ENCODE measurements around the gene ZNF543. TPM values are rescaled to one million over a fixed set of nuclear protein-coding genes. Genes with fewer than 3 reads are reported as not detected.

Gene ZNF543
- total and polyA plus RNA-seq, 2 of the 8 experiments (the other 6 are each of a cell fraction or from before 2014, with no cell fraction given) = 1.8 to 9.0 TPM

- no peak overlapping the region for H3K4me3 ChIP-seq (ENCODE audit: extremely low read depth in 1 of 4, insufficient read depth in 2 of 4, low read depth in 3 of 4, low read length in 4 of 4)
- no peak overlapping the region for H2BK20ac ChIP-seq (ENCODE audit: low read length)
- H3K27me3 ChIP-seq (replicated peaks in 1 of 4; ENCODE audit: control insufficient read depth in 3 of 4, extremely low read depth in 1 of 4, insufficient read depth in 3 of 4, low read length in 3 of 4) = no peaks in the 10 kb centered on the region
- H3K4me1 ChIP-seq (replicated peaks in 1 of 4; ENCODE audit: control insufficient read depth in 3 of 4, insufficient read depth in 4 of 4, low read length in 3 of 4) = peaks cover 0 to 2% (median 0%) of the 10 kb centered on the region in 4 experiments; a peak in 3 of 7 replicates
- H2AFZ ChIP-seq (ENCODE audit: low read length) = no peak overlapping the region
- no peak overlapping the region for H4K8ac ChIP-seq (ENCODE audit: extremely low read depth, insufficient read depth, low read length)
- no peak overlapping the region for H2BK120ac ChIP-seq (replicated peaks; ENCODE audit: low read depth, low read length)
- H4K5ac ChIP-seq (ENCODE audit: insufficient read length, low read depth, low read length) = no peak overlapping the region
- no peak overlapping the region for H3K18ac ChIP-seq (ENCODE audit: extremely low read depth, low read length)
- no peak overlapping the region for H3K27ac ChIP-seq (ENCODE audit: low read depth, low read length)
- no peak overlapping the region for H3K56ac ChIP-seq (replicated peaks; ENCODE audit: insufficient read length, low read depth, low read length)
- H4K91ac ChIP-seq (replicated peaks; ENCODE audit: insufficient read length, low read length) = no peak overlapping the region
- DNase-seq (ENCODE audit: low read depth in 1 of 2, low spot score in 2 of 2) (no peak), FAIRE-seq (no peak)
- H3K79me1 ChIP-seq (ENCODE audit: low read depth, low read length) = peaks cover 12% of the 10 kb centered on the region
- H3K4ac ChIP-seq (replicated peaks; ENCODE audit: insufficient read length, low read depth, low read length) = no peak overlapping the region
- no peak overlapping the region for H2AK5ac ChIP-seq (ENCODE audit: low read depth, low read length)
- H3K9me3 ChIP-seq (ENCODE audit: insufficient read depth in 2 of 2, low read depth in 1 of 2, low read length in 1 of 2) = no peaks in the 10 kb centered on the region
- no peak overlapping the region for H2BK5ac ChIP-seq (ENCODE audit: low read depth, low read length)
- ChIA-PET POLR2A (ENCODE audit: partially characterized antibody) (interaction anchor here (1.1 kb wide), 1 partner anchor 9 kb away, joined by 4 read pairs; no protein-coding TSS in a partner anchor), CTCF (ENCODE audit: partially characterized antibody) (interaction anchor here (0.7 to 1.5 kb wide), 2 partner anchors 22 to 1268 kb away, joined by 3 to 4 read pairs; no protein-coding TSS in a partner anchor)
- peaks cover 19 to 47% (median 35%) of the 10 kb centered on the region in 4 experiments; a peak in 7 of 8 replicates for H3K36me3 ChIP-seq (ENCODE audit: control insufficient read depth in 2 of 4, insufficient read depth in 4 of 4, low read length in 3 of 4)
- no peak overlapping the region for H3K14ac ChIP-seq (ENCODE audit: insufficient read length)
- no peak overlapping the region for H2BK15ac ChIP-seq (ENCODE audit: low read length)
- peaks cover 0 to 12% of the 10 kb centered on the region in 2 experiments for H4K20me1 ChIP-seq (replicated peaks in 1 of 2; ENCODE audit: control insufficient read depth in 1 of 2, insufficient read depth in 2 of 2, low read length in 2 of 2)
- no peak overlapping the region for H3K23ac ChIP-seq (ENCODE audit: insufficient read length)
- H3K23me2 ChIP-seq (ENCODE audit: low read depth, low read length) = peaks cover 7% of the 10 kb centered on the region
- H3K4me2 ChIP-seq (ENCODE audit: insufficient read depth in 1 of 2, low read depth in 2 of 2, low read length in 2 of 2) = no peak overlapping the region
- no peak overlapping the region for H3K9ac ChIP-seq (replicated peaks in 1 of 4; ENCODE audit: extremely low read depth in 1 of 4, low read depth in 3 of 4, low read length in 3 of 4)
- H3K79me2 ChIP-seq (ENCODE audit: control insufficient read depth in 1 of 2, insufficient read depth in 2 of 2, low read length in 2 of 2) = peaks cover 11 to 29% of the 10 kb centered on the region in 2 experiments
- no peak for TF ChIP-seq SP2 (IDR thresholded peaks at IDR 0.05; ENCODE audit: low read length)
- no peak for TF ChIP-seq CHD1 (IDR thresholded peaks at IDR 0.05; ENCODE audit: low read depth, low read length)
- no peak for TF ChIP-seq SRF (IDR thresholded peaks at IDR 0.05; ENCODE audit: low read depth, low read length)
- TF ChIP-seq NRF1 (IDR thresholded peaks at IDR 0.05; ENCODE audit: low read depth, low read length) = no peak
- TF ChIP-seq KDM5A (IDR thresholded peaks at IDR 0.05; ENCODE audit: low read length) = no peak
- no peak for TF ChIP-seq TAF1 (IDR thresholded peaks at IDR 0.05; ENCODE audit: low read depth, low read length)
- no peak for TF ChIP-seq CHD2 (IDR thresholded peaks at IDR 0.05; ENCODE audit: low read length)
- TF ChIP-seq EGR1 (IDR thresholded peaks at IDR 0.05; ENCODE audit: borderline replicate concordance, low read depth, low read length) = no peak
- TF ChIP-seq HDAC6 (IDR thresholded peaks at IDR 0.05; ENCODE audit: low read depth, low read length) = no peak
- no peak for TF ChIP-seq RXRA (IDR thresholded peaks at IDR 0.05; ENCODE audit: insufficient read depth, low read depth, low read length)
- TF ChIP-seq USF2 (IDR thresholded peaks at IDR 0.05; ENCODE audit: low read length) = no peak
- no peak for TF ChIP-seq ASH2L (IDR thresholded peaks at IDR 0.05; ENCODE audit: low read length)
- TF ChIP-seq JUN (IDR thresholded peaks at IDR 0.05; ENCODE audit: low read depth, low read length) = no peak
- no peak for TF ChIP-seq ZNF274 (IDR thresholded peaks at IDR 0.05; ENCODE audit: borderline replicate concordance, extremely low read depth, low read length)
- H2BK12ac ChIP-seq (ENCODE audit: low read depth, low read length) = no peak overlapping the region
These were observed 4.7 kb downstream of the ZNF543 start for GRCh38 chr19:57324992-57325391.

Measured in H1 (cell line).